ENCODE data around the gene AQP3.
"Not testable (repeated sequence)": the region's sequence is repeated elsewhere in the genome, so short reads cannot be mapped to it uniquely, and the experiment has no call there.

AQP3 gene

GRCh38 chr9:33443464-33444154 is 3.8 kb downstream of the AQP3 start:
- in situ Hi-C loops (cut with MboI; ENCODE audit: low sequenced_read_pairs): no loop called here

DNA sequence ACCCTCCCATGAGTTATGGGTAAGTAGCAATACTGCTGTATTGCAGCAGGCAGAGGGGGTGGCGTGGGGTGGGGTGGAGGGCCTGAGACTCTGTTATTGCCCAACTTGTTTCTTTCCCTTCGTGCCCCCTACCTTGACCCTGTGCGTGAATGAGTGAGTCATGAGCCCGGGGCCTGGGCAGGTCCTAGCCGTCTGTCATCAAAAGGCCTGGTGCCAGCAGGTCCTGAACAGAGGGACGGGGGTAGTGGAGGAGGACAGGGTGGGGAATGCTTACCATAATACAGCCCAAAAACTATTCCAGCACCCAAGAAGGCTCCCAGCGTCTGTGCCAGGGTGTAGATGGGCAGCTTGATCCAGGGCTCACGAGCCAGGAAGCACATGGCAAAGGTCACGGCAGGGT is 4.3 kb downstream of the AQP3 start:
- in situ Hi-C loops (cut with MboI; ENCODE audit: low sequenced_read_pairs): no loop called here

DNA sequence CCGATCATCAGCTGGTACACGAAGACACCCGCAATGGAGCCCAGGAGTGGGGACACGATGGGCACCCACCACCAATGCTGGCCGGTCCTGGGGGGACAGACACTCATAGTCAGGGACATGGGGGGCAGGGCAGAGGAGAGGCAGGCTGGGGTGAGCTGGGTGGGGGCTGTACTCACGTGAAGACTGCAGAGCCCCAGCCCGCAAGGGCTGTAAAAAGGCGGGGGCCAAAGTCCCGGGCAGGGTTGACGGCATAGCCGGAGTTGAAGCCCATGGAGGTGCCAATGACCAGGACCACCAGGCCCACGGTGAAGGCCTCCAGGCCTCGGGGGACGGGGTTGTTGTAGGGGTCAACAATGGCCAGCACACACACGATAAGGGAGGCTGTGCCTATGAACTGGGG is 5.3 kb downstream of the AQP3 start:
- in situ Hi-C loops (cut with MboI; ENCODE audit: low sequenced_read_pairs): no loop called here

- in situ Hi-C loops (cut with MboI; ENCODE audit: low sequenced_read_pairs): no loop called here
Observed at GRCh38 chr9:33440609-33441008, 6.8 kb downstream of the AQP3 start.

GRCh38 chr9:33440204-33440603 is 7.2 kb downstream of the AQP3 start:
- in situ Hi-C loops (cut with MboI; ENCODE audit: low sequenced_read_pairs): no loop called here

GRCh38 chr9:33439731-33440130 is 7.7 kb downstream of the AQP3 start:
- in situ Hi-C loops (cut with MboI; ENCODE audit: low sequenced_read_pairs): no loop called here

DNA sequence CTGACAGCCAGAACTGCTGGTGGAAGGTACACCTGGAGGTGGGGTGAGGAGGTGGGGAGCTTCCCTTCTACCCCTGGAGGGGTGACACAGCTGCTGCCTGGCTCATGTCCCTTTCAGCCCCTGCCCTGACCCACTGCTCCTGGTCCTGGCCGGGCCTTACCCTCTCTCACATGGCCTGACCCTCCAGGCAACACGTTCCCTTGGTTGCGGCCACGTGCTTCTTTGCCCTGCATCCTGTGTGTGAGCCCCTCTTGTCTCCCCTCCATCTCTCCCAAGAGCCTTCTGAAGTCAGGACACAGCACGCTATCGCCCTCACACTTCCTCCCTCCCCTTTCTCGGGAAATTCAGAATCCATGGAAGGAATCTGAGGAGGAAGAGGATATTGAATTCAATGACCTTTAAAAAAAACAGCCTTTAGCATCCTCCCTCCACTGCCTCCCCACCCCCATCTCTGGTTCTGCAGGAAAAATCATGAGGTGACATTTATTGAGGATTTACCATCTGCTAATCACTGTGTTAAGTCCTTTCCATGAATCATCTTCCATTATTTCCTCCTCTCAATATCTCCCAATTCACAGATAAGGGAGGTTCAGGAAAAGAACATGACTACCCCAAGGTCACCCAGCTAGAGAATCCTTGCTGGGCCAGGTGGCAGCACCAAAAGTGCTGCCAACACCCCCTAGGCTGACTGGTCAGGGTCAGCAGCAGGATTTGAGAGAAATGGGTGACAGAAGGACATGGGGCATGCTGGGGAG is 8.3 kb downstream of the AQP3 start:
- in situ Hi-C loops (cut with MboI; ENCODE audit: low sequenced_read_pairs): no loop called here

GRCh38 chr9:33437898-33438297 is 9.5 kb downstream of the AQP3 start:
- in situ Hi-C loops (cut with MboI; ENCODE audit: low sequenced_read_pairs): no loop called here

DNA sequence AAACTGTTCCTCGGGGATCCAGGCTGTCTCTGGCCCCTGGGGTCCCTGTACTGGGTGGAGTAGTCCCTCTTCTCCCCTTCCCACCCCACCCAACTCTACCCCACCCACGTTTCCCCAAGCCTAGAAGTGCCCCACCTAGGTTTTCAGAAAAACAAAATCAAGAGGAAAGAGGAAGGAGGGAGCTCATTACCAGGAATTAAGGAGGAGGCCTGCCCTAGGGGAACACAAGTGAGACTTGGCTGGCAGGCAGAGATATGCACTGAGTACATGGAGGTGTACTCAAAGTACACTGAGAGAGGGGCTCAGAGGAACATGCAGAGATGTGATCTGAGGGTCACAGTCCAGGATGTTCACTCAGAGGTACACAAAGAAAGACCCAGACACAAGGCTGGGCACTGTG is 10.2 kb downstream of the AQP3 start:
- in situ Hi-C loops (cut with MboI; ENCODE audit: low sequenced_read_pairs): no loop called here

- in situ Hi-C loops (cut with MboI; ENCODE audit: low sequenced_read_pairs): no loop called here
Observed at GRCh38 chr9:33436445-33436844, 10.9 kb downstream of the AQP3 start.

GRCh38 chr9:33435821-33436277 is 11.5 kb downstream of the AQP3 start:
- in situ Hi-C loops (cut with MboI; ENCODE audit: low sequenced_read_pairs): no loop called here

DNA sequence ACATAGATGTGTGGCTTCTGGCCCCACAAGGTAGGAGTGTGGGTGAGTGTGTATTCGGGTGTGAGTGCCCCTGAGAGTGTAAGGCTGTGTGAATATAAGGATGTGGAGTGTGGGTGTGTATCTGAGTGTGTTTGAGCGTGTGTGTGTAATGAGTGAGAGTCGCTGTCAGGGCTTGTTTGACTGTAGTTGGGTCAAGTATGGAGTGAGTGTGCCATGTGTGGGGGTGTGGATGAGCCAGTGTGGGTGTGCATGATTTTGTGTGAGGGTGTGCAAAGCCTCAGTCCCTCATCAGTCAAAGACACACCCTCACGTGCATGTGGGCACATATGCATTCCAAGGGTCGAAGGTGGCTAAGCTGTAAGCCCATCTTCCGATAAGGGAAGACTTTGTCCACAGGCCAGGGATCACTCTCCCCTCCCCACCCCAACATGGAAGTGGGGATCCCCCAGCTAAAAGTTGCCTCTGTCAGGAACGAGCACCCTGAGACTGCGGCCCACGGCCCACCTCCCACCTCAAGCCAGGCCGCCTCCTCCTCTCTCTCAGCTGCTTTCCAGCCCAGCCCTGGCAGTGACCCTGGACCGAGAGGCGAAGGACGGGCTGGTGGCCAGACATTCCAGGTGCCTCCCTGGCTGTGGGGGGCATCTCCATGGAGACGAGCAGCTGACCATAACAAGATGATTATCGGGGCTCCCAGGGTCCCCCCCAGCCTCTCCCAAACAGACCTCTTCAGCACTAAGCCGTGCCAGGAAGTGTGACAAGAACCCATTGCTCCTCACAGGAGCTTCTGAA is 12.9 kb downstream of the AQP3 start:
- in situ Hi-C loops (cut with MboI; ENCODE audit: low sequenced_read_pairs): no loop called here

DNA sequence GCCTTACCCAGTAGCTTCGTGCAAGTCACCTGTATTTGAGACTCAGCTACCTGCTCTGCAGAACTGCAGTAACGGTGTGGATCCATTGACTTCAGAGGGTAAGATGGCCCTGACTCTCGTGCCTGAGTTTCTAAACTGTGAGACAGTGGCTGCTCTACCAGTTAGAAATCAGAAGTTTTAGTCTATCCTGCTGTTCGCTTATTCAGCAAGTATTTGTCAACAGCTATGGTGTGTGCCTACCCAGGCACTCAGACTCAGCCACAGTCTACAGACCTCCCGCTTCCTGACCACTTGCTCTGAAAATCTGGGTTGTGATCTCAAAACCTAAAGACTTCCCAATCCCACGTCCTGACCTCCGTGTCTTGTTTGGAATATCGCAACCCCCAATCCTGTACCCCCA is 13.5 kb downstream of the AQP3 start:
- in situ Hi-C loops (cut with MboI; ENCODE audit: low sequenced_read_pairs): no loop called here

GRCh38 chr9:33431420-33431819 is 16.0 kb downstream of the AQP3 start:
- in situ Hi-C loops (cut with MboI; ENCODE audit: low sequenced_read_pairs): no loop called here

- in situ Hi-C loops (cut with MboI; ENCODE audit: low sequenced_read_pairs): no loop called here
Observed at GRCh38 chr9:33430942-33431341, 16.5 kb downstream of the AQP3 start.

DNA sequence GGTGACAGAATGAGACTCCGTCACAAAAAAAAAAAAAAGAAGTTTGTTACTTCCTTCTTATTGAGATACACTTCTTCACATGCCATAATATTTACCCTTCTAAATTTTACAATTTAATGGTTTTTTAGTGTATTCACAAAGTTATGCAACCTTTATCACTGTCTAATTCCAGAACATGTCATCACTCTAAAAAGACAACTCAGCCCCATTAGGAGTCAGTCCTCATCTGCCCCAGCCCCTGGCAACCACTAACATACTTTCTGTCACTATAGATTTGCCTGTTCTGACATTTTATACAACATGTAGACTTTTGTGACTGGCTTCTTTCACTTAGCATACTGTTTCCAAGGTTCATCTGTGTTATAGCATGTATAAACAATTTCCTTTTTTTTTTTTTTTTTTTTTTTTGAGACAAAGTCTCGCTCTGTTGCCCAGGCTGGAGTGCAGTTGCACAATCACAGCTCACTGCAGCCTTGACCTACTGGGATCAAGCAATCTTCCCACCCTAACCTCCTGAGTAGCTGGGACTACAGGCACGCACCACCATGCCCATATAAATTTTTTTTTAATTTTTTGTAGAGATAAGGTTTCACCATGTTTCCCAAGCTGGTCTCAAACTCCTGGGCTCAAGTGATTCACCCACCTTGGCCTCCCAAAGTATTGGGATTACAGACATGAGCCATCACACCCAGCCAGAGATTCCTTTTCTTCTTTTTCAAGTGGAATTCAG is 18.0 kb downstream of the AQP3 start:
- in situ Hi-C loops (cut with MboI; ENCODE audit: low sequenced_read_pairs): no loop called here

DNA sequence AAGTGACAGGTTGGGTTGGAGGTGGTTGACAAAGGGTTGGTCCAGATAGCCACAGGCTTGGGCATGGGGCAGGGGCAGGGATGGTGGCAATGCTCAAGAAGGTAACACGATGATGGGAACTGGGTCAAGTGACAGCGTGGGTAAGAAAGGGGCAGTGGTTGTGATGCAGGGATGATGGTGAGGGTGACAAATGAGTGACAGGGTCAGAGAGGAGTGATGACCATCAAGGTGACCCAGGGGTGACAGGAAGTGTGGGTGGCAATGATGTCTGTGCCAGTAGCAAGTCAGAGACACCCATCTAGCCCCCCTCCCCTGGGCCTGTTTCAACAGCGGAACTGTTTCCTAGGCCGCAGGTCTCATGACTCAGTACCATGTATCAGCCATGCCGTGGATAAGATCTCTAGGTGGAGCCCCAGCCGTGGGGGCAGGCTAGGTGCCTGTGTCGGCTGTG is 20.5 kb downstream of the AQP3 start:
- in situ Hi-C loops (cut with MboI; ENCODE audit: low sequenced_read_pairs): no loop called here

DNA sequence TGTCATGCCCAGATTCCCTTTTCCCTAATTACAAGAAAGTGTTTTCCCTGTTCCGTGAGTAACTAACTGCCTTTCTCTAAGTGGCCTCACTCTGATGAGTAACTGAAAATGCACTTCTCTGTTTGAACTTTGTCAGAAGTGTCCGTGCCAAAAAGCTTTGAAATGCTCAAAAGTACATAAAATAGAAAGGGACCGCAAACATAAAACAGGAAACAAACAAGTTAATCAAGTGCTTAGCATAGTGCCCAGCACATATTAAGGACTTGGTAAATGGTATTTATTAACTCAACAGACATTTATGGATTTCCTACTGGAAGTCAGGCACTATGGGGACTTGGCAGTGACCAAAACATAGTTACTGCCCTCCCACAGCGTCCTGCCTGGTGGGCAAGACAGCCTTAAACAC is 22.3 kb downstream of the AQP3 start:
- in situ Hi-C loops (cut with MboI; ENCODE audit: low sequenced_read_pairs): no loop called here

DNA sequence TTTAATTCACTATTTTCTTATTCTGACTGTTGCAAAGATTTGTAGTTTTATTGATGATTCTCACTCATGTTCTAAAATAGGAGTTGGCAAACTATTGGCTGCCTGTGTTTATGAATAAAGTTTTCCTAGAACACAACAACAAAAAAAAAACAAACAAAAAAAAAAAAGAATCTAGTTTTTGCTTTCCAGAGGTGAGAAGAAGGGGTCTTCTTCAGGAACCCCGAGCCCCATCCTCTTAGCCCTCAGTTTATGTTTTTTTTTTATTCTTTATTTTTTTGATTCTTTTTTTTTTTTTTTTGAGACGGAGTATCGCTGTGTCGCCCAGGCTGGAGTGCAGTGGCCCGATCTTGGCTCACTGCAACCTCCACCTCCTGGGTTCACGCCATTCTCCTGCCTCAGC is 22.9 kb downstream of the AQP3 start:
- in situ Hi-C loops (cut with MboI; ENCODE audit: low sequenced_read_pairs): not testable (repeated sequence)

GRCh38 chr9:33424043-33424442 is 23.4 kb downstream of the AQP3 start:
- in situ Hi-C loops (cut with MboI; ENCODE audit: low sequenced_read_pairs): not testable (repeated sequence)

DNA sequence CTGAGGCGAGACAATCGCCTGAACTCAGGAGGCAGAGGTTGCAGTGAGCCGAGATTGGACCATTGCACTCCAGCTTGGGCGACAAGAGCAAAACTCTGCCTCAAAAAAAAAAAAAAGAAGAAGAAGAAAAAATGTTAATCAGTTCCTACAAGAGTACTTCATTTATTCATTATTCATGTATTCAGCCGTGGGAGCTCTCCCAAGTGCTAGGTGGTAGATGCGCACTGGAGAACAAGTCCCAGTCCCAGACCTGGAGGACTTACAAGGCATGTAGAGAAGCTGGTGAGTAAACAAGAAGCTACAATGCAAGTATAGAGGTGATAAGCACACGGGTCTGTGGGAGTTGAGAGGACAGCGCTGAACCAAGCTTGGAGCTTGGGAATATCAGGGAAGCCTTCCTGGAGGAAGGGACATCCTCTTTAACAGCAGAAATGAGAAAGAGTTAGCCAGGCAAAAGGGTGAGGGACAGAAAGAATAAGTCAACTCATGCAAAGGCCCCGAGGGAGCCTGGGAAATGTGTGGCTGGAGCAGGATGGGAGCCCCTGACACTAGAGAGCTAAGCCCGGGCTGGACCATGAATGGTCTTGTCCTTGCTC is 27.6 kb downstream of the AQP3 start:
- in situ Hi-C loops (cut with MboI; ENCODE audit: low sequenced_read_pairs): no loop called here

Data from HL-60/S4 treated with phorbol 12-myristate 13-acetate at 8.2 ng/mL for 4 days and 3 days (cell line).